PC-9 (cell line): Measurements from ENCODE around the gene NGEF. TPM values are rescaled to one million over a fixed set of nuclear protein-coding genes. Genes with fewer than 3 reads are reported as not detected.

Experiments
- BruUV-seq: library from RNA; stranded (reverse); fragments of 400-500 nt; replicated peaks from 2 replicates; lab custom pipeline; 2021; lab: Mats Ljungman, UMichigan
- CTCF ChIA-PET: fragments of 300-600 bp; sonication (Branson Sonifier 250); formaldehyde crosslinking; loops from one replicate; lab custom pipeline; 2022; ENCODE audit warnings: antibody characterized with exemption; lab: Charles Lee
- POLR2A ChIA-PET: fragments of 300-600 bp; sonication (Branson Sonifier 250); formaldehyde crosslinking; loops from one replicate; lab custom pipeline; 2022; ENCODE audit warnings: antibody characterized with exemption; ENCODE audit not compliant: unreplicated experiment; lab: Charles Lee
- DNase-seq, 2 experiments: peaks; one replicate each; pipeline versions ENCODE4 v3.0.0 to v3.0.0-alpha.2; 2015 to 2022; ENCODE audit warnings: mixed read lengths in 1 of 2
- H2AFZ ChIP-seq: fragments of 200-600 bp; sonication (generic); 2 replicates; pipeline ENCODE4 v1.8.1; 2017; ENCODE audit warnings: antibody characterized with exemption
- H3F3A ChIP-seq: fragments of 200-600 bp; sonication (generic); 2 replicates; pipeline ENCODE4 v1.8.1; 2017; ENCODE audit warnings: antibody characterized with exemption, mild to moderate bottlenecking, low read depth; ENCODE audit not compliant: insufficient read depth
- H3K27ac ChIP-seq: fragments of 200-600 bp; sonication (generic); 2 replicates; pipeline ENCODE4 v1.6.1; 2016; ENCODE audit warnings: mixed run types
- H3K27me3 ChIP-seq: fragments of 200-600 bp; sonication (generic); 2 replicates; pipeline ENCODE4 v1.6.1; 2016; ENCODE audit warnings: low read depth, mixed run types; ENCODE audit not compliant: insufficient read depth
- H3K36me3 ChIP-seq: fragments of 200-600 bp; sonication (generic); 2 replicates; pipeline ENCODE4 v1.6.1; 2016; ENCODE audit warnings: low read depth, mixed run types
- H3K4me1 ChIP-seq: fragments of 200-600 bp; sonication (generic); replicated peaks from 2 replicates; pipeline ENCODE4 v1.6.1; 2016; ENCODE audit warnings: mixed run types; ENCODE audit not compliant: insufficient read depth
- H3K4me2 ChIP-seq: fragments of 200-600 bp; sonication (generic); 2 replicates; pipeline ENCODE4 v1.6.1; 2017; ENCODE audit warnings: mixed run types
- H3K4me3 ChIP-seq: fragments of 200-600 bp; sonication (generic); 2 replicates; pipeline ENCODE4 v1.6.1; 2016; ENCODE audit warnings: mixed run types
- H3K79me2 ChIP-seq: fragments of 200-600 bp; sonication (generic); 2 replicates; pipeline ENCODE4 v1.6.1; 2017; ENCODE audit warnings: low read depth, mixed run types
- H3K9me2 ChIP-seq: fragments of 200-600 bp; sonication (generic); 2 replicates; pipeline ENCODE4 v1.8.1; 2017; ENCODE audit warnings: mild to moderate bottlenecking; ENCODE audit not compliant: insufficient read depth
- H3K9me3 ChIP-seq: fragments of 200-600 bp; sonication (generic); 2 replicates; pipeline ENCODE4 v1.8.1; 2016; ENCODE audit warnings: low read depth; ENCODE audit not compliant: insufficient read depth
- H4K20me1 ChIP-seq: fragments of 200-600 bp; sonication (generic); 2 replicates; pipeline ENCODE4 v1.8.1; 2017; ENCODE audit not compliant: insufficient read depth
- CTCF ChIP-seq: fragments of 200-600 bp; sonication (generic); conservative IDR thresholded peaks from 2 replicates; pipeline ENCODE4 v1.6.1; 2017; ENCODE audit warnings: mixed run types, antibody characterized with exemption, mild to moderate bottlenecking, moderate library complexity
- EZH2 ChIP-seq: fragments of 200-600 bp; sonication (generic); IDR thresholded peaks from 2 replicates; pipeline ENCODE4 v1.8.0; 2017; ENCODE audit warnings: antibody characterized with exemption, low read depth
- intact Hi-C: fragments of 100-400 bp; cut with micrococcal nuclease; formaldehyde crosslinking; loops from one replicate; pipeline ENCODE4 v1.10.0; 2022; ENCODE audit not compliant: unreplicated experiment
- total RNA-seq: library from RNA; stranded (reverse); gene quantifications from 2 replicates; pipeline ENCODE4 v1.2.3, GENCODE V29; 2021

The NGEF gene
- total RNA-seq, 1 experiment from 2014 or later, result 55.3 TPM

- Histone ChIP-seq H4K20me1 (no peaks in the 10 kb centered on the region), H3K9me2 (no peaks in the 10 kb centered on the region), H3K4me3 (no peak overlapping the region), H3F3A (no peaks in the 10 kb centered on the region), H3K27ac (no peak overlapping the region), H3K36me3 (no peaks in the 10 kb centered on the region), H3K4me1 (no peaks in the 10 kb centered on the region), H3K79me2 (no peaks in the 10 kb centered on the region), H3K27me3 (no peaks in the 10 kb centered on the region), H3K9me3 (no peaks in the 10 kb centered on the region), H3K4me2 (no peak overlapping the region), H2AFZ (no peak overlapping the region)
- DNase-seq, result no peak
- intact Hi-C loops, result no loop called here
- ChIA-PET POLR2A (no interaction called here), CTCF (interaction anchor here (0.6 kb wide), 1 partner anchor 63 kb away, joined by 3 read pairs; no protein-coding TSS in a partner anchor)
- no peak for TF ChIP-seq CTCF
- no peak for TF ChIP-seq EZH2
- no TSS peak for BruUV-seq
Observed at GRCh38 chr2:233012301-233012971, 620 bp downstream of the NGEF start.

GRCh38 chr2:233011702-233012131 lies 1.3 kb downstream of the NGEF start:
- Histone ChIP-seq H2AFZ (no peak overlapping the region), H3K27ac (no peak overlapping the region), H3K9me2 (no peaks in the 10 kb centered on the region), H3K9me3 (no peaks in the 10 kb centered on the region), H3K4me1 (no peaks in the 10 kb centered on the region), H3K27me3 (no peaks in the 10 kb centered on the region), H3K4me2 (no peak overlapping the region), H4K20me1 (no peaks in the 10 kb centered on the region), H3K36me3 (no peaks in the 10 kb centered on the region), H3F3A (no peaks in the 10 kb centered on the region), H3K4me3 (no peak overlapping the region), H3K79me2 (no peaks in the 10 kb centered on the region)
- POLR2A ChIA-PET, result no interaction called here
- CTCF ChIA-PET, result no interaction called here
- BruUV-seq, result no TSS peak
- intact Hi-C loops, result no loop called here
- TF ChIP-seq CTCF, result no peak
- DNase-seq, result no peak

- POLR2A ChIA-PET, result no interaction called here
- intact Hi-C loops, result no loop called here
- DNase-seq, result no peak
- CTCF ChIA-PET, result no interaction called here
- no peaks in the 10 kb centered on the region for H3K36me3 ChIP-seq
- H3K27me3 ChIP-seq, result no peaks in the 10 kb centered on the region
- TF ChIP-seq EZH2 (no peak), CTCF (no peak)
- no peaks in the 10 kb centered on the region for H3K79me2 ChIP-seq
- no TSS peak for BruUV-seq
- no peak overlapping the region for H2AFZ ChIP-seq
- H3F3A ChIP-seq, result no peaks in the 10 kb centered on the region
- H3K4me1 ChIP-seq, result no peaks in the 10 kb centered on the region
- no peak overlapping the region for H3K4me2 ChIP-seq
- no peak overlapping the region for H3K4me3 ChIP-seq
- no peak overlapping the region for H3K27ac ChIP-seq
- H4K20me1 ChIP-seq, result no peaks in the 10 kb centered on the region
- H3K9me2 ChIP-seq, result no peaks in the 10 kb centered on the region
- H3K9me3 ChIP-seq, result no peaks in the 10 kb centered on the region
Observed at GRCh38 chr2:233011268-233011650, 1.8 kb downstream of the NGEF start.
